GM12801 (cell line): Measurements from ENCODE around the gene PRKN.

Experiments
- TF ChIP-seq, protein P1 (sequence below): IDR thresholded peaks from one replicate; pipeline ENCODE4 v1.5.1; 2011; ENCODE audit warnings: control low read depth; ENCODE audit not compliant: insufficient read length; ENCODE audit errors: extremely low read depth

Gene PRKN

DNA sequence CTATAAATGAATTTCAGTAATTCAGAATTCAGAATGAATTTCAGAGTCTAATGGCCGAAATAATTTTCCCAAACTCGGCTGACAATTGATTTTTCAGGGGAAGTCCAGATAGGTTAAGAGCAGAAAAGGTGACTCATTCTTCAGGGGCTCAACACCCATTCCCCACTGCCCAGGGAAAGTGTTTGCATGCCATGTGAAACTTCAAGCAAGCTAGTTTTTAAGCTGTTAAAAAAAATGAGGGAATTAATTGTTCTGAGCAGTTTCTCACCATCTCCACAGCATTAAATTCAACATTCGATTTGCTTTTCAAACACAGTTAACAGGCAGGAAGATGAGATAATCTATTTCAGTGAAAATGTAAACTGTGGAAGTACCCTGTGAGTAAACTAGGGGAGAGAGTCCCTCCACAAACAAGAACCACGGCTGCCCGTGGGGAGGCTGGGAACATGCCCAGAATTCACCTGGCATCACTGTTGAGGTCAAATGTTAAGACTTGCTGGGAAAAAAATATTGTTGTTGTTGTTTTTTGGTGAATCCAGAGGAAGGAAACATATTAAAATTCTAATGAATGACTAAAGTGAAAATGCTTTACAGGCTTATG lies 803.0 kb downstream of the PRKN start:
- TF ChIP-seq, protein P1, sequence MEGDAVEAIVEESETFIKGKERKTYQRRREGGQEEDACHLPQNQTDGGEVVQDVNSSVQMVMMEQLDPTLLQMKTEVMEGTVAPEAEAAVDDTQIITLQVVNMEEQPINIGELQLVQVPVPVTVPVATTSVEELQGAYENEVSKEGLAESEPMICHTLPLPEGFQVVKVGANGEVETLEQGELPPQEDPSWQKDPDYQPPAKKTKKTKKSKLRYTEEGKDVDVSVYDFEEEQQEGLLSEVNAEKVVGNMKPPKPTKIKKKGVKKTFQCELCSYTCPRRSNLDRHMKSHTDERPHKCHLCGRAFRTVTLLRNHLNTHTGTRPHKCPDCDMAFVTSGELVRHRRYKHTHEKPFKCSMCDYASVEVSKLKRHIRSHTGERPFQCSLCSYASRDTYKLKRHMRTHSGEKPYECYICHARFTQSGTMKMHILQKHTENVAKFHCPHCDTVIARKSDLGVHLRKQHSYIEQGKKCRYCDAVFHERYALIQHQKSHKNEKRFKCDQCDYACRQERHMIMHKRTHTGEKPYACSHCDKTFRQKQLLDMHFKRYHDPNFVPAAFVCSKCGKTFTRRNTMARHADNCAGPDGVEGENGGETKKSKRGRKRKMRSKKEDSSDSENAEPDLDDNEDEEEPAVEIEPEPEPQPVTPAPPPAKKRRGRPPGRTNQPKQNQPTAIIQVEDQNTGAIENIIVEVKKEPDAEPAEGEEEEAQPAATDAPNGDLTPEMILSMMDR, result no peak

DNA sequence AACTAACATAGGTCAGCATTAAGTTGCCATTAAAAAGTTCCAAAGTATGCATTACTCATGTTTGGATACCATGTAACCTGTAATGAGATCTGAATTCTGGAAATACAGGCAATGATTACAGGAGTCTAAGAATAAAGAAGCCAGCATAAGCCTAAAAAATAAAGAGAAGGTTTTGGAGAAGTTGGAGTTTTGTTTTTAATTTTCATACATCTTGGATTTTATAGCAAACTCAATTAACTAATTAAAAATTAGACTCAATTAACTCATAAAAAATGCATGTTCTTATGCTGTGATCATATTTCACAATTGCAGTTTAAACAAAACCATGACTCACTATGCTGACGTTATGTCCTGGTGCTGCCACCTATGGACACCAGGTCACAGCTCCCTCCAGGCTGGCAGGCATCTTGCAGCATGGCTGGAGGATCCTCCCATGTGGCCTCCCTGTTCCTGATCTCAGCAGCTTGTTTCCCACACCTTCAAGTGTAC lies 804.9 kb downstream of the PRKN start:
- TF ChIP-seq, protein P1, result no peak

DNA sequence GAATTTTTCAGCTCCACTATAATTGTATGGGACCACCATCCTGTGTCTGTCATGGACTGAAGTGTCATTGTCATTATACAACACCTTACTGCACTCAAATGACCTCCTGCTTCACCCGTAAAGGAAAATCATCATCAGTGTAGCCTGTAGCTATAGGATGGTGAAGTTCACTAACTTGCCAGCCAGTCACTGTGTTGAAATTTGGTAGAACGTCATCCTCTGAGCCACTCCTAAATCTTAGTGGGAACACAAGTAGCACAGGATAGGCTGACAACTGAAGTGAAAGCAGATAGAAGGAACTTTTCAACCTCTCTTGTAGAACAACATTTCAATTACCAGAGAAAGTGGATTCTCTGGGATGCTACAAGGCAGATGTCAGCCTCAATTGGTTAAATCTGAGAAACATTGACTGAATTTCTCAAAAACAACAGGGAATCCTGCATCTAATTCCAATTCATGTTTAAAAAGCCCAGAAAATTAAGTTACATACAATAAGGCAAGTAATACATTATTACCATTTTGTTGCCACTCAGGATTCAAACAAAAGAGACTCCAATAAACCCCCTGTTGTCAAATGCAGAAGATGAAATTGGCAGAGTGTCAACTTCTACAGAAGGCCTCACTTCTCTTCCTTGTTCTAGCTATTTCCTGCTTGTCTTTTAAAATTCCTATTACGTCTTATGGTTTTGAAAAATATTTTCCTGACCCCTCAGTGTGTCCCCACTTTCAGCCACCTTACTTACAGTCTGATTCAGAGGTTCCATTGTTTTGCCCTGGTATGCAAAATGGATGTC lies 805.8 kb downstream of the PRKN start:
- TF ChIP-seq, protein P1, result no peak

DNA sequence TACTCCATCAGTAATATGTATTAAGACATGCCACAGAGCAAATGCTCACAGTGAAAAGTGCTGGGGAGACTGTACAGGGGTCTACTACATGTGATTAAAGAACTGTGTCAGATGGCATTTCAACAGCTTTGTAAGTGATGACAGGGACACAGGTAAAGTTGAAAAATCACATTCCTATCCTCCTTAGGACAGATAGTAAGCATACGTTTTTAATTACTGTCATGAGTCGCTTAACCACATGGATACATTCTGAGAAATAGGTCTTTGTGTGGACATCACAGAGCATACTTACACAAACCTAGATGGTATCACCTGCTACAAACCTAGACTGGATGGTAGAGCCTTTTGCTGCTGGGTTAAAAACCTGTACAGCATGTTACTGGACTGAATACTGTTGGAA lies 807.9 kb downstream of the PRKN start:
- TF ChIP-seq, protein P1, result no peak

DNA sequence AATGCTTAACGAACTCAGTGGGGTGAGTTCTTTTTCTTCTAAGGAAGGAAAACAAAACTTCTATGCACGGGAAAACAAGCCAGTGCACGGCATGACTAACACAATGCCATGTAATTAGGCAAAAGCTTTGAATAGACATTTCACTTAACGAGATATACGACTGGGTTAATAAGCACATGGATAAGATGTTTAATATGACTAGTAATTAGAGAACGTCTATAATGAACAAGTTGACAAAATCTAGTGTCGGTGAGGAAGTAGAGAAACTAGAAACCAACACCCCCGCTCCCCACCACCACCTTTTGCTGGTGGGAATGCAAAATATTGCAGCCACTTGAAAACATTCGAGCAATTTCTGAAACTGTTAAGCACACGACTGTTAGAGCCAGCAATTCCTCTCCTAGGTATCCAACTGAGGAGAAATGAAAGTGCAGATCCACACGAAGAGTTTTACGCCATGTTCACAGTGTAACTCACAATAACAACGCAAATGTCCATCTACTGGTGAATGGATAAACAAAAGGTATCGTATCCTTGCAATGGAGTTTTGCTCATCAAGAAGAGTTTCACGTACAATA lies 808.8 kb downstream of the PRKN start:
- TF ChIP-seq, protein P1, result no peak

DNA sequence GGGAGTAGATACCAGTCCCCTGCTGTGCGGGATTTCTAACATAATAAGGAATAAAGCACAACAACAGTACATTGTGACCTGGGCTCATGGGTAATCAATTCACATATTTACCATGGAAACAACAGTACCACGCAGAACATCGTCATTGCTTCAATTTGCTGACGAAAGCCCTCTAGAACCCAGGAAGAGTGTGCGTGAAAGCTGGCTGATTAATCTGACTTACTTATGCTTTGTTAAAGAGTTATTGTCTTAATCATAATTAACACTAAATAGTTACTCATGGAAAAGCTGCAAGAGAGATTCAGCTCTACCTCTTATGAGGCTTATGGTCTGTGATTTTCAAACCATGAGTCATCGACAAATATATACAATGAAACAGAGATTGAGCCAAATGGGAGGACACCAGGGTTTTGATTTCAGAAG lies 809.4 kb downstream of the PRKN start:
- TF ChIP-seq, protein P1, result no peak

DNA sequence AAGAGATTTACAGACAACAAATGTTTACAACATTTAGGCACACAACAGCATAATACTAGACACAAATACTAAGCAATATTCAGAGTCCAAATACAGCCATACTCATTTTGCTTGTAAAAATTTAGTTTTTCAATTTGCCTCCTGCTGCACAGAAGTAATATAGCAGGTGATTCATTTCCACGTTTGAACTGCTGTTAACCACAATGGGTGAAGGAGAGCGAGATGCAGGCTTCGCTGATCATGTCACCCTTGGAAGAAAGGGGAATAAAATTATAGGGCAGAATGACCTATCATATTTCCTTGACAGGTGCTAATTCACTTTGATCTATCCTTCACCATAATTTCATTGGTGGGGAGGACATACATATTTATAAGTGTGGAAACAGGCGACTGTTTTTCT lies 809.9 kb downstream of the PRKN start:
- TF ChIP-seq, protein P1, result no peak
